GM12874 (cell line): ENCODE data around the gene SHMT2.

Experiments used
- TF ChIP-seq, protein P1 (sequence below): IDR thresholded peaks from 2 replicates; pipeline ENCODE4 v1.5.1; 2011; ENCODE audit warnings: low read depth, mild to moderate bottlenecking, control low read depth, low read length, moderate library complexity; ENCODE audit not compliant: insufficient read depth

Gene SHMT2

DNA sequence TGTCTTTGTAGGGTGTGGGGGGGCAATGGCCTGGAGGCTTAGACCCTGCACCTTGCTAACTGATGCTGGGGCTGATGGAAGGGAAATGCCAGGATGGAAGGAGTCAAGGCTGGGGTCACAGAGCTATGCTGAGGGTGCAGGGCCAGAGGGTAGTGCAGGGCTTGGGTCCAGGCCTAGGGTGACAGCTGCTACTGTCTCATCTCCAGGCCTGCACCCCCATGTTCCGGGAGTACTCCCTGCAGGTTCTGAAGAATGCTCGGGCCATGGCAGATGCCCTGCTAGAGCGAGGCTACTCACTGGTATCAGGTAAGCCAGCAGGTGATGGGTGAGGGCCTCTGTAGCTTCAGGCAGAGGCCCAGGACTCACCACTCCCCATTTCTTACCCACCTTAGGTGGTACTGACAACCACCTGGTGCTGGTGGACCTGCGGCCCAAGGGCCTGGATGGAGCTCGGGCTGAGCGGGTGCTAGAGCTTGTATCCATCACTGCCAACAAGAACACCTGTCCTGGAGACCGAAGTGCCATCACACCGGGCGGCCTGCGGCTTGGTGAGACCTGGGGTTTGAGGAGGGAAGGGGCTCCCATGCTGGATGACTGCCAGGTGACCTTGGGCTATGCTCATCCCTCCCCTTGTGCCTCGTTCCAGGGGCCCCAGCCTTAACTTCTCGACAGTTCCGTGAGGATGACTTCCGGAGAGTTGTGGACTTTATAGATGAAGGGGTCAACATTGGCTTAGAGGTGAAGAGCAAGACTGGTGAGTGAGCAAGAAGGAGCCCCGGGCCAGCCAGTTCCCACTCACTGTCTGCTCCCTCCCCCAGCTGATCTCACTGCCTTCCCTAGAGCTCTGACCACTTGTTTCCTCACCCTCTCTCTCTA, 4.1 kb downstream of the SHMT2 start:
- TF ChIP-seq, protein P1, sequence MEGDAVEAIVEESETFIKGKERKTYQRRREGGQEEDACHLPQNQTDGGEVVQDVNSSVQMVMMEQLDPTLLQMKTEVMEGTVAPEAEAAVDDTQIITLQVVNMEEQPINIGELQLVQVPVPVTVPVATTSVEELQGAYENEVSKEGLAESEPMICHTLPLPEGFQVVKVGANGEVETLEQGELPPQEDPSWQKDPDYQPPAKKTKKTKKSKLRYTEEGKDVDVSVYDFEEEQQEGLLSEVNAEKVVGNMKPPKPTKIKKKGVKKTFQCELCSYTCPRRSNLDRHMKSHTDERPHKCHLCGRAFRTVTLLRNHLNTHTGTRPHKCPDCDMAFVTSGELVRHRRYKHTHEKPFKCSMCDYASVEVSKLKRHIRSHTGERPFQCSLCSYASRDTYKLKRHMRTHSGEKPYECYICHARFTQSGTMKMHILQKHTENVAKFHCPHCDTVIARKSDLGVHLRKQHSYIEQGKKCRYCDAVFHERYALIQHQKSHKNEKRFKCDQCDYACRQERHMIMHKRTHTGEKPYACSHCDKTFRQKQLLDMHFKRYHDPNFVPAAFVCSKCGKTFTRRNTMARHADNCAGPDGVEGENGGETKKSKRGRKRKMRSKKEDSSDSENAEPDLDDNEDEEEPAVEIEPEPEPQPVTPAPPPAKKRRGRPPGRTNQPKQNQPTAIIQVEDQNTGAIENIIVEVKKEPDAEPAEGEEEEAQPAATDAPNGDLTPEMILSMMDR = no peak

DNA sequence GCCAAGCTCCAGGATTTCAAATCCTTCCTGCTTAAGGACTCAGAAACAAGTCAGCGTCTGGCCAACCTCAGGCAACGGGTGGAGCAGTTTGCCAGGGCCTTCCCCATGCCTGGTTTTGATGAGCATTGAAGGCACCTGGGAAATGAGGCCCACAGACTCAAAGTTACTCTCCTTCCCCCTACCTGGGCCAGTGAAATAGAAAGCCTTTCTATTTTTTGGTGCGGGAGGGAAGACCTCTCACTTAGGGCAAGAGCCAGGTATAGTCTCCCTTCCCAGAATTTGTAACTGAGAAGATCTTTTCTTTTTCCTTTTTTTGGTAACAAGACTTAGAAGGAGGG, 4.7 kb downstream of the SHMT2 start:
- TF ChIP-seq, protein P1 = no peak

DNA sequence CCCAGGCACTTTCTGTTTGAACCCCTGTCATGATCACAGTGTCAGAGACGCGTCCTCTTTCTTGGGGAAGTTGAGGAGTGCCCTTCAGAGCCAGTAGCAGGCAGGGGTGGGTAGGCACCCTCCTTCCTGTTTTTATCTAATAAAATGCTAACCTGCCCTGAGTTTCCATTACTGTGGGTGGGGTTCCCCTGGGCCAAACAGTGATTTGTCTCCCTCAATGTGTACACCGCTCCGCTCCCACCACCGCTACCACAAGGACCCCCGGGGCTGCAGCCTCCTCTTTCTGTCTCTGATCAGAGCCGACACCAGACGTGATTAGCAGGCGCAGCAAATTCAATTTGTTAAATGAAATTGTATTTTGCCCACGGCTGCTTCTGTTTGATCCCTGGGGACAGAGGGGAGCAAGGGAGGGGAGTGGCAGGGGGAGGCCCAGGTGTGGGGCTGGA, 5.1 kb downstream of the SHMT2 start:
- TF ChIP-seq, protein P1 = no peak

DNA sequence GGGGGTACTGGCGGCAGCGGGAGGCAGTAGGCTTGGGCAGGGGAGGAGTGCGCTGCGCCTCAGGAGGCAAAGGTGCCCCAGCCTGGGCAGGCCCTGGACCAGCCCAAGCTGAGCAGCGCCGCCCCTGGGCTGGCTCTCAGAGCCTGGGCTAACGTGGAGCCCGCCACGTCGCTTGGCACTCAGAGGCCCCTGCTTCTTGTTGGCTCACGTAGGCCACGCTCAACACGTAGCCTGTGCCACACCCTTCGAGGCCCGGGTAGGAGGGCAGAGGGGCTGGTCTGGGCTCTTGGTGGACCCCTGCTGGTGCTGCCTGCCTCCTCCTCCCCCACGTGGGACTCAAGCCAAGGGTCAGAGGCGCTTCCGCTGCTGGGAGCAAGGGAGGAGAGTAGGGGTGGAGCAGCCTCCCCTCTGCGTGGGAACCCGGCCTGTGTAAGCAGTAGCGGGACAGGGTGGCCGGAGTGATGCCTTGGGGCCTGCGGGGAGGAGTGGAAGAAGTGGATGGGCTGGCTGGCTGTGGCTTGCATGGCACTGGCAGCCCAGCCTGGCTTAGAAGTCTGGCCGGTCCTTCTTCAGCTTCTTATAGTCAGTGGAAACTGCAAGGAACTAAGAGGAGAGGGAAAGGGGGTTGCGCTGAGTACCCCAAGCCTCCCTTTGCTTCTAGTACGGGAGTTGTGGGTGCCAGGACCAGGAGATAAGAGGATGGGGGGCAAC, 5.7 kb downstream of the SHMT2 start:
- TF ChIP-seq, protein P1 = no peak

DNA sequence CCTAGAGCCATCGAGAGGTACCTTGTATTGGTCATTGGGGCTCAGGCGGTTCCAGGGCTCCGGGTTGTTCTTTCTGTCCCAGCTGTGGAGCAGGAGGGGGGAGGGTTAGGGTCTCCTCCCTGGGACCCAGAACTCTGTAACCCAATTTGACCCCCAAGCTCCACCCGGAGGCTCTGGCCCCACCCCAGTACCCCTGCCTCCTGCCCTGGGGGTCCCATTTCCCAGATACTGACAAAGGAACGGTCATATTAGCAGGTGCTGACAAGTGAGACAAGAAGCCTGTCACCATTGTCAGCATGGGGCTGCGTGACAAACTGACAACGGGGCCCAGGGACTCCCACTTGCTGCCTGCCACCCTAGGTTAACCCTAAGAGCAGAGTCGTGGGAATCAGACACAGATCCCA, 6.2 kb downstream of the SHMT2 start:
- TF ChIP-seq, protein P1 = no peak

DNA sequence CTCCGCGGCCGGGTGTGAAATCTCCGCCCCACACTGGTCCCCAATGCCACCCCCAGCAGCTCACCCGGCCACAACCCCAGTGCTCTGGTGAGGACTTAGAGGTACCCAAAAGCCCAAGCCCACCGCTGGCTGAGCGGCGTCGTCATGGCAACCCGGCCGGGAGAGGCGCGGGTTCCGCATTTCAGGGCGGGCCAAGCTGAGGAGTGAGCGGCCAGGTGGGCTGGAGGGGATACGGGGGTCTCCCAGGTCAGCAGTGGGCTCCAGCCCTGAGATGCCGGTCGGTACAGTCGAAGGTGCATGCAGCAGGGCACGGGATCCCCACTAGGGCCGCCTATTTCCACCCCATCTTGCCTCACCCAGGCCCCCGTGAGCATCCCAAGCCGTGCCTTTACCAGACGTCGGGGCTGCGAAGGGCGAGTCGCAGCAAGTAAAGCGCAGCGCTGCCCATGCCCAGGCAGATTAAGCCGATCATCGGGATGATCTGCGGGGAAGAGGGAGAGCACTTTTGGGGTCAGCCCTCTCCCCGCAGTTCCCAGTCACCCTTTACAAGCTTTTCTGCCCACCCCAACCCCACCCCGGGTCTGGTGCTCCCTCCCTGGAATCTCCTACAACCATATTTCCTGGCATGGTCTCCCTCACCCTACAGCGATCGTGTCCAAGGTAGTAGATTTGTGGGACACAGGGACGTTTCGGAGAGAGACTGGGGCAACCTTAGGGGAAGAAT, 6.9 kb downstream of the SHMT2 start:
- TF ChIP-seq, protein P1 = no peak
